Embryonic facial prominence (tissue), 1 donor: ENCODE data around the gene C2CD4C.
"Not testable (repeated sequence)": the region's sequence is repeated elsewhere in the genome, so short reads cannot be mapped to it uniquely, and the experiment has no call there.

Experiments
- DNase-seq: peaks from one replicate; pipeline ENCODE4 v3.0.0-alpha.2; 2016; ENCODE audit errors: extremely low spot score

The C2CD4C gene, protein sequence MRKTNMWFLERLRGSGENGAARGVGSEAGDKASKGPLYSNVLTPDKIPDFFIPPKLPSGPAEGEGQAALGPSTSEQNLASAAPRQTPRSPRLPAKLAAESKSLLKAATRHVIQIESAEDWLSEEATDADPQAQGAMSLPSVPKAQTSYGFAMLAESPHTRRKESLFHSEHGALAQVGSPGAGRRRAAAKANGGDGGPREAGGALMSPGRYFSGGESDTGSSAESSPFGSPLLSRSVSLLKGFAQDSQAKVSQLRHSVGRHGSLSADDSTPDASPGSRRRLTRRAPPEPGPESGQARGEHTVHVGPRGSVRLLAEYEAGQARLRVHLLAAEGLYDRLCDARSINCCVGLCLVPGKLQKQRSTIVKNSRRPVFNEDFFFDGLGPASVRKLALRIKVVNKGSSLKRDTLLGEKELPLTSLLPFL

DNA sequence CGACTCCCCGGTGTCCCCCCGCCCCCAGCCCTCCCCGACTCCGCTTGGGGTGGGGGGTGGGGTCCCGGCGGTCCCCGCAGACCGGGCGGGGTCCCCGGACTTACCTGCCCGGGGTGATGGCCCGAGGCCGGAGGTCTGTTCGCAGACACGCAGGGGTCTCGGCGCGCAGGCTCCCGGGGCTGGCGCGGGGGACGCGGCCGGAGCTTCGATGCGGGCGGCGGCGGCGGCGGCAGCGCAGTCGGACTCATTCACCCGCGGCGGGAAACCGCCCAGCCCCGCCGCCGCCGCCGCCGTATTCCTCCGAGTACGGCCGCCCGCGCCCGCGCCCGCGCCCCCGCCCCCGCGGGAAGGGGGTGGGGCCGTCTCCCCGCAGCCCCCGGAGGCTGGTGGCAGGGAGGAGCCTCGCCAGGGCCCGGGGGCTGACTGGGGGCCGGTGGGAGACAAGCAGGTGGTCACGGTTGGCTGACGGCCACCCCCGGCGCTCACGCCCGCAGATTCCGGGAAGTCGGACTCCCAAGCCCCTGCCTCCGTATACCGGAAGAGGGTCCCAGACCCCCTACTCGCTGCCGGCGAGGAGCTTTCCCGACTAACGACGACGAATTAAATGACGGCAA, at the start of gene C2CD4C:
TSS of gene C2CD4C (minus strand) at position 246 of the 614 bp plus-strand sequence. CDS start 786 bp downstream, outside the sequence.
- no peak for DNase-seq

GRCh38 chr19:458091-459042, 49.4 kb upstream of the C2CD4C start:
- DNase-seq, result no peak

DNA sequence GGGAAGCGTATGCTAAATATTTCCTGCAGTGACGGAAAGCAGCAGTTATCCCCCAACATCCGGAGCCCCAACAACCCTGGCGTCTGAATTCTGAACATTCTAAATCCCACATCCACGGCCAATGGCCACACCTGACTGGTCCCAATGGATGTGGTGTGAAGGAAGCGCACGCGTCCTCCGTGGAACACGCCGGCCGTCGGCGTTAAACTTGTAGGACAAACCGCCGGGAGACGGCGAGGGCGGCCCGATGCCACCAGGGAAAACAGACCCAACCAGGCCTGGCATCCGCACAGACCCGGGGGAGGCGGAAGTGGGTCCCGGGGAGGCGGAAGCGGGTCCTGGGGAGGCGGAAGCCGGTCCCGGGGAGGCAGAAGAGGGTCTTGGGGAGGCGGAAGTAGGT, 48.7 kb upstream of the C2CD4C start:
- no peak for DNase-seq

DNA sequence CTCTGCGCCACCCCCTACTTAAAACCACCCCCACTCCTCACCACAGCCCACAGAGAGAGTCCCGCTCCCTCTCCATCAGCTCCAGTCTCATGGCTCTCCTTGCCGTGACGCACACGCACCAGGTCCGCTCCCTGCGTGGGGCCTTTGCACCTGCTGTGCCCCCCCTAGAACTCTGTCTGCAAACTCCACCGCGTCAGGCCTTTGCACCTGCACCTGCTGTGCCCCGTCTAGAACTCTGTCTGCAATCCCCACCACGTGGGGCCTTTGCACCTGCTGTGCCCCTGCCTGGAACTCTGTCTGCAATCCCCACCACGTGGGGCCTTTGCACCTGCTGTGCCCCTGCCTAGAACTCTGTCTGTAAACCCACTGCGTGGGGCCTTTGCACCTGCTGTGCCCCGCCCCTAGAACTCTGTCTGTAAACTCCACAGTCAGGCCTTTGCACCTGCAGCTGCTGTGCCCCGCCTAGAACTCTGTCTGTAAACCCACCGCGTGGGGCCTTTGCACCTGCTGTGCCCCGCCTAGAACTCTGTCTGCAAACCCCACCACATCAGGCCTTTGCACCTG, 47.7 kb upstream of the C2CD4C start:
- no peak for DNase-seq

GRCh38 chr19:455851-456546, 47.1 kb upstream of the C2CD4C start:
- DNase-seq, result no peak

GRCh38 chr19:455031-455705, 46.2 kb upstream of the C2CD4C start:
- no peak for DNase-seq

DNA sequence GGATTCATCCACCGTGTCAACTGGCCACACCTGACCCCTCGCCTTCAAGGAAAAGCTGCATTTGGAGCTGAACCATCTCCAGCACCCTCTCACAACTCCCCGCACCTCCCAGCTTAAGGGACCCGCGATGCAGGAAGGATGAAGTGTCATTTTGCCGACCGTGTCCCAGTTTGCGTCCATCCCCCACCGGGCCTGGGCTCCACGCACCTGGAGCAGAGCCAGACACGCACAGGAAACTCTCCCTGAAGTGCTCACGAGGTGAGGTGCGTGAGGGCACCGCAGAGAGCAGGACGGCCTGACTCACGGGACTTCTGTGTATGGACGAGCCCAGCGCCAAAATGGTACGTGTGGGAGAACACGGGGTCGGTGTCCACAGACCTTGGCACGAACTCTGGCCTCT, 44.7 kb upstream of the C2CD4C start:
- DNase-seq, result no peak

DNA sequence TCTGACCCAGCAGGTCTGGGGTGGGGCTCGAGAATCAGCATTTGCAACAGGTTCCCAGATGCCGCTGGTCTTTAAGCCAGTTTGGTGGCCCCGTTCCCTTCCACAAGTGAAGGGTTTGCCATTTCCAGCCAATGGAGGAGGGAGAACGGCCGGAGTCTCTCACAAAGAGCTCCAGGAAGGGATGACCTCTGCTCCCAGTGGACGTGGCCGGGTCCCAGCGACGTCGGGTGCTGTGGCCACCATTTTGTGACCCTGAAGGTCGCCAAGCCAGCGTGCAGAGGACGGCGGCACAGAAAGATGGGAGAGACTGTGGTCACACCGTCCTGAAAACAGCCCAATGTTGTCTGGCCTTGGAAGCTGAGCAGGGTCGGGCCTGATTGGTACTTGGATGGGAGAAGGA, 43.9 kb upstream of the C2CD4C start:
- DNase-seq, result no peak

GRCh38 chr19:450912-451481, 42.0 kb upstream of the C2CD4C start:
- DNase-seq, result not testable (repeated sequence)

DNA sequence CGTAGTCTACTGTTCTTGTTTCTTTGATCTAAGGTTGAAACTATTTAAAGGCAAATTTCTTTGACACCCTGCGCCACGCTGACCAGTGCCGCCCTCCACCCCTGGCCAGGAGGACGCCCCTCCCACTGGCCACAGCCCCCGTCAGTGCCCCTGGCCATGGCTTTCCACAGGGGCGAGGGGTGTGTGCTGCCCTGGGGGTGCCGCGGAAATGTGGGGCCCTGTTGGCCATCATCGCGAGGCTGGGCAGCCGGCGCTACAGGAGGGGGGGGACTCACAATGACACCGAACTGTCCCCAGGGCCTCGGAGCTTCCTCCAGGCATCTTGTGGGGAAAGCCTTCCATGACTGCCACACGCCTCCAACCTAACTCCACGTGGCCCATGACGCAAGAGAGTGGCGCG, 41.0 kb upstream of the C2CD4C start:
- DNase-seq, result no peak

- no peak for DNase-seq
These were observed 39.0 kb upstream of the C2CD4C start for GRCh38 chr19:447816-448560.

DNA sequence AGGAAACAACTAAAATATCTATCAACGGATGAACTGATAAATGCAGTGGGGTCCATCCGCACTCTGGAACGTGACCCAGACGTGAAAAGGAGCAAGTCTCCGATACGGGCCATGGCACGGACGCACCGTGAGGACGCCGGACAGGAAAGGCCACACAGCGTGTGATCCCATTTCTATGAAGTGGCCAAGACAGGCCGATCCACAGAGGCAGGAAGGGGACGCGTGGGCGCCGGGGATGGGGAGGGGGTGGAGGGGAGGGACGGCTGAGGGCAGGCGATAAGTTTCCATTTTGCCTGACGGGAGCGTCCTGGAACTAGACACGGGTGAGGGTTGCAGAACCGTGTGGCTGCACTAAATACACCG, 38.1 kb upstream of the C2CD4C start:
- no peak for DNase-seq

DNA sequence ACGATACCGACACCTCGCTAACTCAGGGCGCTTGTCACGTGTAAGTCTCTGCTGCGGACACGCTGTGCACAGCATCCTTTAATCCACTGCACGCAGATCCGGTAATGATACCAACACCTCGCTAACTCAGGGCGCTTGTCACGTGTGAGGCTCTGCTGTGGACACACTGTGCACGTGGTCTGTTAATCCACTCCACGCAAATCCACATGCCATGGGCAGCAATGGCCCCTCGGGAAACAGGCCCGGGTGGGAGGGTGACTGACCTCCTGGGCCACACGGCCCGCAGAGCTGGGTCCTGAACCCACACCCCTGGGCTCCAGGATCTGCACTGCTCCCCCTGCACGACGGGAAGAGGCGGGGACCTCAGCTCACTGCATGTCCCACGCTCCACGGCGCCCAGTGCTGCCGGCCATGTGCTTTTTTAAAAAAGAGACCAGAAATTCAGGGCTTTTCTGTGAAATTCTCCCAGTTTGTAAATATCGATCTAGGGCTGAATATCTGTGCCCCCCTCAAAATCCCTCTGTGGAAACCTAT, 35.8 kb upstream of the C2CD4C start:
- no peak for DNase-seq

GRCh38 chr19:443005-443404, 34.1 kb upstream of the C2CD4C start:
- DNase-seq, result no peak

DNA sequence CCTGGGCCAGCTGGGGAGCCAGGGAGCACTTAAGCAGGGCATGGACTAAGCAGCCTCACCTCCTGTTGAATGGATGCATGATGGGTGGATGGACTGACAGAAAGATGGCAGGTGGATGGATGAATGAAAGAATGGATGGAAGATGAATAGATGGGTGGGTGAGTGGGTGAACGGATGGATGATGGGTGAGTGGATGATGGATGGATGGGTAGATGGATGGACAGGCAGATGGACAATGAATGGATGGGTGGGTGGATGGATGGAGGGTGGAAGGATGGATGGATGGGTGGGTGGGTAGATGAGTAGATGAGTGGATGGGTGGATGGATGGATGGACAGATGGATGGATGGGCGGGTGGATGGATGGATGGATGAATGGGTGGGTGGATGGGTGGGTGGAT, 33.1 kb upstream of the C2CD4C start:
- DNase-seq, result no peak

GRCh38 chr19:441213-441836, 32.4 kb upstream of the C2CD4C start:
- DNase-seq, result no peak

DNA sequence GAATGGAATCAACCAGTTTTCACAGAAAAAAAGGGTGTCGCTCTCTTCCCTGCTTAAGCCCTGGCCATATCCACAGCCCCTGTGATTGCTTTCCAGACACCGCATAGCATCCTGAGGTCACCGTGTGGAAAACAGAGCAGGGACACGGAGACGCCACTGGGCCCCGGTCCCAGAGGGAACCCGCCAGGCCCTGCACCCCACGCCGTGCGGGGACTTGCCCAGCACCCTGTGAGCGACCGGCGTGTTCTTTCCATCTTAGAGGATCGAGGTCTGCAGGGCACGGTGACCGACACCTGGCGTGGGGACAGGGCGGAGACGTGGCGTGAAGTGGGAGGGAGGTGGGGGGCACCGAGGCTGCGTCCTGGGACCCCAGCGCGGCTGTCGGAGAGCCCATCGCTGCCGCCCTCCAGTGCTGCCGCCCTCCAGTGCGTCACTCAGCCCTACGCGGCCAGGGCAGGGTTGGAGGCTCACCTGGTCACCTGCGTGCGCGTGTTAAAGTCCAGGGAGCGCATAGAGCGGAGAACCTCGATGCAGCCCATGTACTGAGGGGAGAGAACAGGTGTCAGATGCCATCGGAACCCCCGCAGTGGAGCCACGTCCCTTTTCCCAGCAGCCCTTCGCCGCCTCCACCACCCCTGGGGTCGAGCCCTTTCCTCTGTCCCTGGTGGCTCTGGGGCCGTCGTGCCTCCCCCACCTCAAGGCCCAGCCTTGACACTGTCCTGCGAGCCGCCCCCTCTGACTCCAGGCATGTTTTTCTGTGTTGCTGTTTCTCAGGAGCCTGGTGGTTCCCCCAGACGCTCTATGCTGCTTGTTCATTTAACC, 31.7 kb upstream of the C2CD4C start:
- no peak for DNase-seq
